Epithelial cell of prostate (primary cell): Measurements from ENCODE around the gene HOMER2.
"Not testable (repeated sequence)": the region's sequence is repeated elsewhere in the genome, so short reads cannot be mapped to it uniquely, and the experiment has no call there.

Experiments used
- DNase-seq: peaks from one replicate; pipeline ENCODE4 v3.0.0-alpha.2; 2011; ENCODE audit warnings: low read depth, low spot score
- H3K27ac ChIP-seq: fragments of 450-650 bp; 2 replicates; pipeline ENCODE4 v1.5.1; 2017; ENCODE audit warnings: mild to moderate bottlenecking

The HOMER2 gene

DNA sequence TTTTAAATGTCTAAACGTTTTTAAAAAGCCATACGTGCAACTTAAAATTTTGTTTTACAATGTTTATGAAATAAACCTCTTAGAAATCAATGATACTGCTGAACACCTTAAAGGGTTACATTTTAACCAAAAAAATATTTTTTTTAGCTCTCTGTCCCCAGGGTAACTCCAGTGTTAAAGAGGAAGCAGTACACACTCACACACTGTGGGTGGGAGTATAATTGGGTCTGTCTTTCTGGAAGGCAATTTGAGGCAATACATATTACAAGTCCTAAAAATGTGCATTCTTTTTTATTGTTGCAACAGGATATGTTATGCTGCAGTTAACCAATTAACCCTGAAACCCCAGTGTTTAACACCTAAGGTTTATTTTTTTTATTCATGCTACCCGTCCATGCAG is 109.0 kb downstream of the HOMER2 start:
- DNase-seq: no peak
- no peak overlapping the region for H3K27ac ChIP-seq

DNA sequence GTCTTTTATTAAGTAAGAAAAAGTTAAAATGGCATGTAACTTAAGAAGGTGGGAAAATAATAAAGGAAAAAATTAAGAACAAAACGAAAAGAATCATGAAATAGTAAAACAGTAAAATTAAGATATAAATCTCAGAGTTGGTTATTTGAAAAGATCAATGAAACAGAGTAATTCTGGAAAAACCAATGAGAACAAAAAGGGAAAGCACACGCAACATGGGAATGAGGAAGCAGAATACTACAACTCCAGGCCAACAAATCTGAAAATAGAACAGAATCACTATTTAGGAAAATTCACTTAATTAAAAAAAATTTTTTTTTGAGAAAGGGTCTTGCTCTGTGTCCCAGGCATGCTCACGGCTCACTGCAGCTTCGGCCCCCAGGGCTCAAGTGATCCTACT is 112.4 kb downstream of the HOMER2 start:
- no peak for DNase-seq
- H3K27ac ChIP-seq: no peak overlapping the region

DNA sequence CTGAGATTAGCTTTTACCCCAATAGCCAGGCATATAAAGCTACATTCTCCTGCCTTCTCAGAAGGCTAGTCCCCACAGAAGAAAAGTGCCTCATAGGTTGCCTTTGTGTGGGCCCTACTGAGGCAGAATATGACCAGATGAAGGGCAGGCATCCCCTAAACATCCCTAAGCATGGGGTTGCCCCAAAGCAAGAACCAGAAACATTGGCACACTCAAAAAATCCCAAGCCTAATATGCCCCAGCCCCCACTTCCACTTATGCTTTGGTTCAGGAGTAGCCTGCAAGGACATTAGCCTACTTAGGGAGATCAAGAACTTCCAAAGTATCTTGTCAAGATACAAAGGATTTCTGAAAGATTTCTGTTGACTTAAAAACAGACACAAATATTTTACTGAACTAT is 113.4 kb downstream of the HOMER2 start:
- DNase-seq: no peak
- no peak overlapping the region for H3K27ac ChIP-seq

DNA sequence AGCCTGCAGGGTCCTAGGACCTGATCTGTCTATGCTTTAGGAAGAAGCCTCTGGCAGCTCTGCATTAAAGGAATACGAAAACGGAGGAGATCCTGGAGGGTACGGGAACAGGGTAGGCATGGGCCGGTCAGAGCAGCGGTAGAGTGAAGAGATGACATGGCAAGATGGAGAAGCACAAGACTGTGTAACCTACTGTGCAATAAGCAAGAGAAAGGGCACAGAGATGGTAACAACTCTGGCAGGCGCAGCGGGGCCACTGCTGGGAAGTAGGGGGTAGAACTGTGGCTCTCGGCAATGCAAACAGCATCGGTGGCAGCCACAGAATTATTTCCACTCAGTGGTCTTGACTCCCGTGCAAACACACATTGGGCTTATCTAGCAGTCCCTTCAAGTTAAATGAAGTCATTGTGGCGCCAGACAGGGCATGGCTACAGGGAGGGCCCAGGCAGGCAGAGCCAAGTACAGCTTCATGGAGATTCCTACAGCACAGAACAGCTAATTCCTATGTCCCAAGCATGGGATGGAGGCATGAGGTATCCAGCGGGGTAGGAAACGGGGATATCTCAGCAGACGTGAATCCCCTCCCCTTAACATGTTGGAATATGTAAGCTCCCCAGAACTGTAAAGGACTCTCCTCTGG is 114.3 kb downstream of the HOMER2 start:
- DNase-seq: no peak

DNA sequence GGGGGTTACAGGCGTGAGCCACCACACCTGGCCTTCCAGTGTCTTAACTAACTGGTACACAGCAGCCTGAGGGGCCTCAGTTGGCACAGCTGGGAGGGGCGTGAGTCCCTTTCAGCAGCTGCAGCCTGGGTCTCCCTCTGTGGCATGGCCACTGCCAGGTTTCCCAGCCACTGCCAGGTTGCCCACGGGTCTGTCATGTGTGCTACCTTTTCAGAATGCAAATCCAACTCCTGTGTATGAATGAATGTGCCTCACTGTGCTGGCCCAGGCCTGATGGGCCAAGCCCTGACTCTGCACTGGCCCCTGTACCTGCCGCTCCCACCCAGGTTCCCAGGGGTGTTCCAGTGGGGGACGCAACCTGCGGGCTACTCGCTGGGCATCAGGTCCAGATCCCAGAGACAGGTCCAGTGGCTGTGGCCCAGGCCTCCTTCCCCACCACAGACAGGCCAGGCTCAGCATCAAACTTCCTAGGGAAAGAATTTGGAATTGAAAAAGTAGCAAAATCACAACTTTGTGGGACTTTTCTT is 117.1 kb downstream of the HOMER2 start:
- DNase-seq: no peak
- H3K27ac ChIP-seq: no peak overlapping the region

More for the DNA sequence above, 114.3 kb downstream of the HOMER2 start:
- H3K27ac ChIP-seq: no peak overlapping the region

DNA sequence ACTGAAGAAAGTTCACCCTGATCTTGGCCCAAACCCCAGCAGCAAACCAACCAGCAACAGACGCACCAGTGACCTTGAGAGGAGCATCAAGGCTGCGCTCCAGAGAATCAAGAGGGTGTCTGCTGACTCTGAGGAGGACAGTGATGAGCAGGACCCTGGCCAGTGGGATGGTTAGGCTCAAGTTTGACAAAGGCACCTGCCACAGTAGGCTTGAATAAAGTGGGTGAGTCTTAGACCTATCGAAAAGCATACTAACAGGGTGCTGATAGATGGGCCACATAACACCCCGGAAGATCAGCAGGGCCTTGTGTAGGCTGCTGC is 119.2 kb downstream of the HOMER2 start:
- peak overlapping the region; percentile 91 for H3K27ac ChIP-seq
- no peak for DNase-seq

DNA sequence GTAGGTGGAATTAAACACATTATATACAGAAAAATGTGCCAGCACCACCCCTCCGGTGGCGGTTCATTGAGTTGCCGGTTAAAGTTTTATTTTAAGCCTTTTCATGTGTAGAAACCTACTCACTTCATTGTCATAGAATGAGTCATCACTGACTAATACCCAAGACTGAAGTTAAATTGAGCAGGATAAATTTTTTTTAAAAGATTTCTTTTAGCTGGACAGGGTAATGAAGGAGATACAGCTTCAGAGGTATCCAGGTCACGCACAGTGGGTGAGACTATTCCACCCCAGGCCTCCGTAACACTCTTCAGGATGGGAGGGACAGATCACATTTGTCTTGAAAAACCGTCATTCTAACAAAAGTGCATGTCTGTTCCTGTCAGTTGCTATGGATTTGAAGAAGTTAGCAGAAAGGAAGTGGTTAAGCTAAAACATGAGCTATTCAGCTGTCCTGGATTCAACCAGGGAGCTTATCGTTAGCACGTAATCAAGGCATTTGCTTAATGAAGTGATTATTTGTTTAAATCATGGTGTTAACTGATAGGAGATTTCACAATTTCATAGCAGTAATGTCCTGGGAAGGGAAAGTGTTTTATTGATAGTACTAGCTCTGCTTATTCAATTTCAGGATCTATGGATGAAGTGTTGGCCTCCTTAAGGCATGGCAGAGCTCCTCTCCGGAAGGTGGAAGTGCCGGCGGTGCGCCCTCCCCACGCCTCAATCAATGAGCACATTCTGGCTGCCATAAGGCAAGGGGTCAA is 119.7 kb downstream of the HOMER2 start:
- DNase-seq: peak; percentile 50
- H3K27ac ChIP-seq: peak overlapping the region; percentile 91

DNA sequence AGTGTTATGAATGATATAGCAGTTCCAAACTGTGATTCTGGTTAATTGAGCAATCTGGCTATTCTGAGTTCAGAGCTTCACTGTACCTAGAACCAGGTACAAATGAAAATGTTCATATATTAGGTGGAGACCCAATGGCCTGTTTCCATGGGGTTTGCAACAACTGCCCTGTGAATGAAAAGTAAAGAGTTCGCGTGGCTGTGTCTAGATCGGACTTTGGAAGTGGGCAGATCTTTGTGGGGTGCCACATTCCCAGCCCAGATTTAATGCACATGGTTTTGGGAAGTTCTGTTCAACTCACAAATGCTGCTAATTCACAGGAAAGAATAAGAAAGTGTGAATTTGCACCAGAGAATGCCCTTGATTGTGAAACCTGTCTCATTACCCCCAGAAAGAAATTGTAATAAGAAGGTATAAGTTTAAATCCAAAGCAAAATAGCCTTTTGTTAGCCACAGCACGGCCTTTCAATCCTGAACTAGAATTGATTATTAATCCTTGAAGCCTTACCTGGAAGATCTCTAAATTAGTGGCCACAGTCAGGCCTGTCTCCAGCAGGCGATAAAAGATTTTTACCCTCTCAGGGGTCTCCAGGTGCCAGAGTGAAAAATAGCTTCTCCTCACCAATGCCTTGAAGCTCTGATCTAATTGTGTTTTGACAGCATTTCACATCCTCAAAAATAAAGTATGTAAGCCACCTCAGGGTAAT is 120.5 kb downstream of the HOMER2 start:
- peak overlapping the region; percentile 91 for H3K27ac ChIP-seq
- no peak for DNase-seq

DNA sequence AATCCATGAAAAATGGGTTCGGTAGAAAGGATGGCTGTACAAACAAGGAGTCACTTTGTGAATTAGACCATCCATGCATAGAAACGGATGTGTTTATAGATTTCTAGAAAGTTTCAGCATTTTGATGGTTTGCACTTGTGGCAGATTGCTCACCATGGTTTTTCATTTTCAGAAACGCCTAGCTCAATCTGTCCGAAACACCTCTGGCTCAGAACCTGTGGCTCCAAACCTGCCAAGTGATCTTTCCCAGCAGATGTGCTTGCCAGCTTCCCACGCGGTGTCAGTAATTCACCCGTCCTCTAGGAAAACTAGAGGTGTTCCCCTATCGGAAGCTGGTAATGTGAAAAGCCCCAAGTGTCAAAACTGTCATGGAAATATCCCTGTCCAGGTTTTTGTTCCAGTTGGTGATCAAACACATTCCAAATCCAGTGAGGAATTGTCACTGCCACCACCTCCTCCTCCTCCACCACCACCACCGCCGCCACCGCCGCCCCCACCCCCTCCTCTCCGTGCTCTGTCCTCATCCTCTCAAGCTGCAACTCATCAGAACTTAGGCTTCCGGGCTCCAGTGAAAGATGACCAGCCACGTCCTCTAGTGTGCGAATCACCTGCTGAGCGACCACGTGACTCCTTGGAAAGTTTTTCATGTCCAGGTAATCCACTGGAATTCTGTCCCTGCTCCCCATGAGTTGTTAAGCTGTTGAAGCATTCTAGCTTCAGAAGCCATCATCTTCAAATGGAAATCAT is 121.9 kb downstream of the HOMER2 start:
- DNase-seq: no peak
- peak overlapping the region; percentile 91 for H3K27ac ChIP-seq

DNA sequence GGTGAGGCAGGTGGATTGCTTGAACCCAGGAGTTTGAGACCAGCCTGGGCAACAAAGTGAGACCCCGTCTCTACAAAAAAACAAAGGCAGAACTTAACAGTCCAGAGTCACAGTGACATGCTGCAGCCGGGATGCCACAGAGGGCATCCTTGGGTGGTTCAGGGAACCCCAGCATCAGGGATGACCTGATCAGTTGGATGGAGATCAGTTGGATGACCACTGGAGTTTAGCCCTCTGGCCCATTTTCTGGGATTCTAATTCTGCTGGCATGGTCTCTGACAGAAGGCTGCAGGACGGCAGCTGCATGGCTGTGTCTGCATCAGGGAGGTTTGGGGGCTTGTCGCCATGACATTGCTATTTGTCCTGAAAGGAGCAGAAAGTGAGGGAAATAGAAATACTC is 123.3 kb downstream of the HOMER2 start:
- DNase-seq: no peak

DNA sequence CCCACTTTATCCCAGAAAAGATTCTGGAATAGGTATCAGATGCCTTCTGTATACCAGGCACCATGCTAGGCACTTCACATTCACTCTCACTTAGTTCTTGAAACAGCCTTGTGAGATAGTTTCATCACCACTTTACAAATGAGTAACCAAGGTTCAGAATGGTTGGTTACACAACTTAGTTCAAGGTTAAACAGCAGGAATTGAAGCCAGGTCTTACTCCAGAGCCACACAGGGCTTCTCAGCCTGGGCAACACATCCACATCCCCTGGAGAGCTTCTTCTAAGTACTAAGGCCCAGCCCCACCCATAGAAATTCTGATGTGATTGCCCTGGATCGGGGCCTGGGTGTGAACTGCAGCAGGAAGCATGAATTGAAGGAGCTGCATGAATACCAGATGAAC is 124.4 kb downstream of the HOMER2 start:
- DNase-seq: no peak
- H3K27ac ChIP-seq: peak overlapping the region; percentile 21

More for the DNA sequence above, 123.3 kb downstream of the HOMER2 start:
- no peak overlapping the region for H3K27ac ChIP-seq

DNA sequence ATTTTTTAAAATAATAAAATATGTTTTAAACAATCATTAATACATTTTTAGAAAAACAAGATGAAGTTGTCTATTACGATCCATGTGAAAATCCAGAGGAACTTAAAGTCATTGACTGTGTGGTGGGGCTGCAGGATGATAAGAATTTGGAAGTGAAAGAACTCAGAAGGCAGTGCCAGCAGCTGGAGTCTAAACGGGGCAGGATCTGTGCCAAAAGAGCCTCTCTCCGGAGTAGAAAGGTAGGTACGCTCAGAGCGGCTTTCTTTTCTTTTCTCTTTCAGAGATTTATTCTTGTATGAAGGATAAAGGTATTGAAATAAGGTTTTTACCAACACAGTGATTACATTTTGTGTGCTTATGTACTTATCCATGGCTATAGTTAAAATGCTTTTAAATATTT is 129.5 kb downstream of the HOMER2 start:
- DNase-seq: no peak
- H3K27ac ChIP-seq: no peak overlapping the region

DNA sequence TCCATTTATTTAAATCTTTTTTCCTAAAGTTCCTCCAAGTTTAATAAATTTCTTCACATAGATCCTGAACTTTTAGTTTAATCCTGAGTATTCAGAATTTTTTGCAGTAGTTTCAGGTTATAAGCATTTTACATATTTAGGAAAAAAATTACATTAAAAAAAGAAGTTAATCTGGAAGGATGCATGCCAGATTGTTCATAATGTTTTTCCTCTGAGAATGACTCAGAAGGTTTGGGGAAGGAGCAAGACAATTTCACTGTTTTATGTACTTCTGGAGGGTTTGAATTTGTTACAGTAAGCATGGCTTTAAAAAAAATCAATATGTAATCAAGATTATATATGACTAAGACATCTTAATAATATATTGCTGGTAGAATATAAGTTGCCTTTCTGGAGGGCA is 130.7 kb downstream of the HOMER2 start:
- H3K27ac ChIP-seq, DNase-seq: not testable (repeated sequence)

DNA sequence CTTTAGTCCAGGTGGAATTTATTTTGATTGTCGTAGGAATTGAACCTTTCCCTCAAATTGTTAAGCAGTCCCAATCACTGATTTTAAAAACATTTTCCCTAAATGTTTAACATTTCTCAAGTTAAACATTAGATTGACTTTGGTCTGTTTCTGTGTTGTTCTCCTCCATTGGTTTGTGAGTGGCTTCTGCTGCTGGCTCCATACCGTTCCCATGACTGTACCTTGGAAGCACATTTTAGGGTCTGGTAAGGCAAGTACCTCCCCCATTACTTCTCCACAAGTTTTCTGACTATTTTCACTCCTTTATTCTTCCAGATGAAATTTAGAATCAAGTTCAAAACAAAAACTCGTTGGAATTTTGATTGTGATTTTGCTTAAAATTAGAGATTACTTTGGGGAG is 131.1 kb downstream of the HOMER2 start:
- not testable (repeated sequence) for DNase-seq, H3K27ac ChIP-seq

DNA sequence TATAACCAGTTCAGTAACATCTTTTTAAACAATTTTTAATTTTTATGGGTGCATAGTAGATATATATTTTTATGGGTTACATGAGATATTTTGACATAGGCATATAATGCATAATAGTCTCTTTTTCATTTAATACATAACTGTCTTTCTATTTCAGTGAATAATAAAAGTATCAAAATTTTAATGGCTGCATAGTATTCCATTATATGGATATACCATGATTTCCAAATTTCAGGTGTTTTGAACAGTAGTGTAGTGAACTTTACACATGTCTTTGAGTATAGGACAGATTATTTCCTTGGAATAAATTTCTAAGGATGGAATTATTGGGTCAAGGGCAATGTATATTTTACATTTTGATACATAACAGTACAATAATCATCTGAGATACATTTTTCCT is 132.4 kb downstream of the HOMER2 start:
- no peak overlapping the region for H3K27ac ChIP-seq
- no peak for DNase-seq

DNA sequence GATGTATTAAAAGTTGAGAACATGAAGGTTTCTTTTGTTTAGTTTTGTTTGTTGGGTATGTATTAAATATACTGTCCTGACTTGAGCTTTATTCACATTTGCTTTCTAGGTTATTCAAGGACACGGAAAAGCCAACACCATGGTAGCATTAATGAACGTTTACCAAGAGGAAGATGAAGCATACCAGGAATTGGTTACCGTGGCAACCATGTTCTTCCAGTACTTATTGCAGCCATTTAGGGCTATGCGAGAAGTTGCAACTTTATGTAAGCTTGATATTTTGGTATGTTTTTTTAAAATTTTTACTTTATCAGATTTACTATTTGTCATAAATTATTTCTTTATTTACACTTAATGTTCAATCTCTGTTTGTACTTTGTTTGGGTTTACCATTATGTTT is 139.5 kb downstream of the HOMER2 start:
- DNase-seq: no peak
- no peak overlapping the region for H3K27ac ChIP-seq

DNA sequence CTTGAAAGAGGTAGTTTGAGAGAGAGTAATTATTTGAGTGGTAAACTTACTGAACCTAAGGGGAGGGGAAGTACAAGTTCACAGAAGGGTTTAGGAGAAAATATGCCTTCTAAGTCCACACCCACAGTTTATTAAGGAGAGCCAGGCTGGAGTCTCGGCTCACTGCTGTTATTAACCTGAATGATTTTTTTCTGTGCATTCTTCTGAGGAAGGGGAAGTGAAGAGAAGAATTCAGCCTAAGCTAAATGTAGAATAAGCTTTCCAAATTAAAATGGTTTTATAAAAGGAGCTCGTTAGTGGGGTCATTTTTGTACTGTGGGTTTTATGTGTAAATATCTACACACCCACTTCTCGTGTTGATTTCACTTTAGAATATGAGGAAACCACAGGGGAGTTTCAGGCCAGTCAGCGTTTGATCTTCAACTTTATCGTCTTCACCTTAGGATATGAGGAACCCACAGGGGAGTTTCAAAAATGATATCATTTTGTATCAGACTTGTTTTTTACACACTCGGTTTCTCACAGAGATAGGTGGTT is 141.6 kb downstream of the HOMER2 start:
- H3K27ac ChIP-seq: peak overlapping the region; percentile 97
- DNase-seq: no peak

DNA sequence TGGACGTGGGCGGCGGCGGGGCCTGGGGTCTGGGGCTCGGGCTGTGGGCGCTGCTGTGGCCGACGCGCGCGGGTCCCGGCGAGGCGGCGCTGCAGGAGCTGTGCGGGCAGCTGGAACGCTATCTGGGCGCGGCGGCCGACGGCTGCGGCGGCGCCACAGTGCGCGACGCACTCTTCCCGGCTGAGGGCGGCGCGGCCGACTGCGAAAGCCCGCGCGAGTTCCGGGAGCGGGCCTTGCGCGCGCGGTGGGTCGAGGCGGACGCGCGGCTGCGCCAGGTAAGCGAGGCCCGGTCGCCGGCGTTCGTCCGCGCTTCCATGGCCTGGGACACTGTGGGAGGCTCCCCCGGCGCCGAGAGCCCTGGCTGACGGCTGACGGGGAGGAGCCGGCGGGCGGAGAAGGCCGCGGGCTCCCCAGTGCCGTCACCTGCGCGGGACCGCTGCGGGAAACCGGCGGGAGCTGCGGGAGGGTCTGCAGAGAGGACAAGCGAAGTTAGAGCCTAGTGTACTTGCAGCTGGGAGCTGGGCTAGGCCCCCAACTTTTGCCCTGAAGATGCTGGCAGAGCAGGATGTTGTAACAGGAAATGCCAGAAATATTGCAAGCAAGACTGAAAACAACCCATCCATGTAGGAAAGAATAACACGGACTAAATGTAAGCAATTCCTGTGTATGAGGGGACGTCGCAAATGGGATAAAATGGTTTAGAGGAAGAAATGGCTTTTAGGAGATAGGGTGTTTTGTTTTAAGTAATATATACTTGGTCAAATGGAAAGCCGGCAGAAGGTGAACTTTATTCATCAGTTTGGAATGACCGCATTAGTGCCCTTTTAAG is 142.2 kb downstream of the HOMER2 start:
- peak overlapping the region; percentile 97 for H3K27ac ChIP-seq
- DNase-seq: no peak

DNA sequence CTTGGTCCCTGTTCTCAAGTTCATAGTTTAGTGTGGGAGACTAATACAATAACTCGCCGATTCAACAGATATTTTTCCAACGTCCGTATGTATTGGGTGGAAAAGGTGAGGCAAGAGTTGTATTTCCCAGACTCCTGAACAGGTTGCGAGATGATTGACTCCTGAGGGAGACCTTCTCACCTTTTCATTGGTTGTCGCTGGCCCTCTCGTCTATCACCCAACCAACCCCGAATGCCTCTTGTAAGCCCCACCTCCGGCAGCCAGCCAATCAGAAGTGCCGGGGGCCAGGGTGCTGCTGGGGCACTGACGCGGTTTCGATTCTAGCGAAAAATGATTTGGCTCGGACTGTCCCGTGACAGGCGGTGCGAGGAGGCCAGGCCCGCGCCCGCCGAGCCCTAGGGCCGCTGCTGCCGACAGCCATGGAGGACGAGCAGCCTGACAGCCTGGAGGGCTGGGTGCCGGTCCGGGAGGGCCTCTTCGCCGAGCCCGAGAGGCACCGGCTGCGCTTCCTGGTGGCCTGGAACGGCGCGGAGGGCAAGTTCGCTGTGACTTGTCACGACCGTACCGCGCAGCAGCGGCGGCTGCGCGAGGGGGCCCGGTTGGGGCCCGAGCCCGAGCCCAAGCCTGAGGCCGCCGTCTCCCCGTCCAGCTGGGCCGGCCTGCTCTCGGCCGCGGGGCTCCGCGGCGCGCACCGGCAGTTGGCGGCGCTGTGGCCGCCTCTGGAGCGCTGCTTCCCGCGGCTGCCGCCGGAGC is 143.0 kb downstream of the HOMER2 start, which contains the start of gene WHAMM:
Gene WHAMM (plus strand): TSS at position 321 of the 753 bp plus-strand sequence. CDS start 99 bp downstream, at position 420.
- DNase-seq: peak; percentile 98
- peak within 1 kb of the TSS; percentile 97 for H3K27ac ChIP-seq
